PC-3 (cell line): ENCODE results near the gene PLIN3.
"Not testable (repeated sequence)": the region's sequence is repeated elsewhere in the genome, so short reads cannot be mapped to it uniquely, and the experiment has no call there.

Source experiments
- CTCF ChIP-seq: fragments of 300-600 bp; sonication (generic); conservative IDR thresholded peaks from 2 replicates; pipeline ENCODE4 v1.5.1; 2017; ENCODE audit warnings: antibody characterized with exemption, low read depth, mild to moderate bottlenecking, low read length
- EZH2 ChIP-seq: fragments of 300-600 bp; sonication (generic); IDR thresholded peaks from one replicate; pipeline ENCODE4 v1.6.1; 2017; ENCODE audit warnings: antibody characterized with exemption, mild to moderate bottlenecking, low read length; ENCODE audit not compliant: unreplicated experiment
- EZH2phosphoT487 ChIP-seq: fragments of 300-600 bp; sonication (generic); IDR thresholded peaks from 2 replicates; pipeline ENCODE4 v1.6.1; 2018; ENCODE audit warnings: mild to moderate bottlenecking, antibody characterized with exemption, low read length, borderline replicate concordance

GRCh38 chr19:4856468-4856867, 11.0 kb downstream of the PLIN3 start:
- TF ChIP-seq CTCF, EZH2, EZH2phosphoT487: not testable (repeated sequence)
